ENCODE results near the gene MYL3.

Gene MYL3

DNA sequence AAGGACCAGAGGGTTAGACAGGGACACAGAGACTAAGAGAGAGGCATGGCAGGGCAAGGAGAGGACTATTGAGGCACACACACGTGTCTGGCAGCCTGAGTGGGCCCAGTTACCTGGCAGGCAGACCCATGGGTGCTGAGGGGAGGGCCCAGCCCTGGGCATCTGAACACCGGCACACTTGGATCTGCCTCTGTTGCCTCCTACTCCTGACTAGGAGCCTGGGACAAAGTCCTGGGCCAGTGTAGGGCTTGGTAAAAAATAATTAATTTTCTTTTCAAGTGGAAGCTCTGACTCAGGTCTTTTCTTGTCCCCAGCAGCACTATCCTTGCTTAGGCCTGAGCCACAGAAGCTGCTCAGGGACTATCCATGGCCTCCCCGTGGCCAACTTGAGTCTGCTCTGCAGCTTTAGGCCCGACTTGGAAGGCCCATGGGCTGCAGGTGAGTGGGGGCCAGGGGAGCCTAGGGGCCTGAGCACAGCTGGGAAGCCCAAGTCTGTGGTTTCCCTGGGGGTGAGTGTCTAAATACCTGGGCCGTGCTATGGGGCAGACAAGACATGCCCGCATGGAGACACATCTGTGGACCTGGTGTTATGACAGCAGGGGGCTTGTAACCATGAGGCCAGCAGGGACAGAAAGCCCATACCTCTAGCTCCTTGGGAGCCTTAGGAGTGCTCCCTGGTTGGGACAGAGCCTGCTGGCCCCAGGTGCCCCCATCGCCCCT, 14.3 kb upstream of the MYL3 start, which contains the start of gene PTH1R:
TSS of gene PTH1R (plus strand) at position 316 of the 720 bp plus-strand sequence. CDS start 5,839 bp downstream, outside the sequence.
- no peak for TF ChIP-seq CTCF (IDR thresholded peaks at IDR 0.05; ENCODE audit: borderline replicate concordance, insufficient read depth, low read depth, low read length)
- H3K4me3 ChIP-seq (ENCODE audit: low read depth, low read length): no peak within 1 kb of the TSS

GRCh38 chr3:46876313-46877300, 13.4 kb upstream of the MYL3 start:
- no peak for TF ChIP-seq CTCF (IDR thresholded peaks at IDR 0.05; ENCODE audit: borderline replicate concordance, insufficient read depth, low read depth, low read length)
- H3K4me3 ChIP-seq (ENCODE audit: low read depth, low read length): no peak overlapping the region

- no peak for TF ChIP-seq CTCF (IDR thresholded peaks at IDR 0.05; ENCODE audit: borderline replicate concordance, insufficient read depth, low read depth, low read length)
These were observed 12.3 kb upstream of the MYL3 start for GRCh38 chr3:46875560-46875959.

GRCh38 chr3:46874430-46874829, 11.2 kb upstream of the MYL3 start:
- H3K4me3 ChIP-seq (ENCODE audit: low read depth, low read length): no peak overlapping the region
- TF ChIP-seq CTCF (IDR thresholded peaks at IDR 0.05; ENCODE audit: borderline replicate concordance, insufficient read depth, low read depth, low read length): no peak

More at GRCh38 chr3:46875560-46875959, 12.3 kb upstream of the MYL3 start:
- no peak overlapping the region for H3K4me3 ChIP-seq (ENCODE audit: low read depth, low read length)

DNA sequence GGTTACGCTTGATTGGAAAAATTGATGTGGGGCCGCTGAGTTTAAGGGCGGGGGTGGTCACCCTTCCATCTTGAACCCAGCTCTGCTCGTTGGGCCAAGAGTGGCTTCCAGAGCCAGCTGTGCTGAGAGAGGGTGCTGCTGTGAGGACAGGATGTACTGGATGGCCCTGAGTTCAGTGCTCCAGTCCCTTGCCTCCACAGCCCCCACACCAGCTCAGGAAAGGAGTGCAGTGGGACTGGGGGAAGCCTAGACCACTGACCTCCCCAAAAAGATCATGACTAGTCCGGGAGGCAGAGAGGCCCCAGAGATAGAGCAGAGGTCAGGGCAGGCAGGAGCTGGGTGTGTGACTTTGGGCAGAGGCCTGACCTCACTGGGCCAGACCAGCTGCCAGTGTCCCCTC, 10.3 kb upstream of the MYL3 start:
- no peak for TF ChIP-seq CTCF (IDR thresholded peaks at IDR 0.05; ENCODE audit: borderline replicate concordance, insufficient read depth, low read depth, low read length)
- H3K4me3 ChIP-seq (ENCODE audit: low read depth, low read length): no peak overlapping the region

DNA sequence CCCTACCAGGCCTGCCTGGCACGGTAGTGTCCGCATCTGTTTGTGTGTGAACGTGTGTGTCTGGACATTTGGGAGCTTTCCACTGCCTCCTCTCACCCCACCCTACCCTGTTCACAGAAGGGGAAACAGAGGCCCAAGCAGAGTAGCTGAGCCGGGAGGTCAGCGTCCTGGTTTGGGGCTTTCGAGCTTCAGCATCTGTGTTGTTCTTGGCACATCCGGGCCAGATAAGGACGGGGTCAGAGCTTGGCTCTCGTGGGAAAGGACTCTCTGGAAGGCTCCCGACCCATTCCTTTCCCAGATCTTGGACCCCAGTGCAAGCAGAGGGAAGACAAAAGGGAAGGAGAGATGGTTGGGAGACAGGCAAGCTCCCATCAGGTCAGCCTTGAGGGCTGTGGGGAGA, 8.0 kb upstream of the MYL3 start:
- TF ChIP-seq CTCF (IDR thresholded peaks at IDR 0.05; ENCODE audit: borderline replicate concordance, insufficient read depth, low read depth, low read length): no peak

More for the DNA sequence above, 8.0 kb upstream of the MYL3 start:
- no peak overlapping the region for H3K4me3 ChIP-seq (ENCODE audit: low read depth, low read length)
